ENCODE results near the gene ATP6V0A4.
"Not testable (repeated sequence)": the region's sequence is repeated elsewhere in the genome, so short reads cannot be mapped to it uniquely, and the experiment has no call there.

Gene ATP6V0A4

GRCh38 chr7:138727336-138728099, 70.5 kb downstream of the ATP6V0A4 start:
- no peaks in the 10 kb centered on the region for H3K4me1 Mint-ChIP-seq
- no peak for ATAC-seq (replicated peaks)
- no peak overlapping the region for H3K27ac Mint-ChIP-seq
- no peaks in the 10 kb centered on the region for H3K9me3 Mint-ChIP-seq
- no peak overlapping the region for H3K4me3 Mint-ChIP-seq
- DNase-seq = no peak
- H3K27me3 Mint-ChIP-seq = no peaks in the 10 kb centered on the region
- H3K36me3 Mint-ChIP-seq = no peaks in the 10 kb centered on the region

DNA sequence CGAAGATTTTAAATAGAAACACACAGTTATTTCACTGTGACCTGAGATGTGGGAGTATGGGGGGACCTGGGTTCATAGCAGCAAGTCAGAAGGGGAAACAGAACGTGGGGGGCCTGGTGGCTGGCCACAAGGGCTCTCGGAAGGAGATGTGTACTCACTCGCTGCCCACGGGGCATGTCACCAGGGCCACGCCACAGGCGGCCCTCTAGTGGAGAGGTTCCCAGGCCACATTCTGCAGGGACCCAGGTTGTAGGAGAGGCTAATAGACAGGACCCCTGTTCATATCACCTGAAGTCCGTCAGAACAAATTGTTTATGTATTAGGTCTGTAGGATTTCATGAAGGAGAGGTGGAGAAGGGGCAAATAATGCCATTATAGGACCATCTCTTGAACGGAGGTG, 71.7 kb downstream of the ATP6V0A4 start:
- H3K4me1 Mint-ChIP-seq = no peaks in the 10 kb centered on the region
- ATAC-seq (replicated peaks) (peak; percentile 34 to 39), DNase-seq (no peak)
- H3K27ac Mint-ChIP-seq = no peak overlapping the region
- no peaks in the 10 kb centered on the region for H3K36me3 Mint-ChIP-seq
- H3K27me3 Mint-ChIP-seq = no peaks in the 10 kb centered on the region
- H3K4me3 Mint-ChIP-seq = no peak overlapping the region
- H3K9me3 Mint-ChIP-seq = no peaks in the 10 kb centered on the region

DNA sequence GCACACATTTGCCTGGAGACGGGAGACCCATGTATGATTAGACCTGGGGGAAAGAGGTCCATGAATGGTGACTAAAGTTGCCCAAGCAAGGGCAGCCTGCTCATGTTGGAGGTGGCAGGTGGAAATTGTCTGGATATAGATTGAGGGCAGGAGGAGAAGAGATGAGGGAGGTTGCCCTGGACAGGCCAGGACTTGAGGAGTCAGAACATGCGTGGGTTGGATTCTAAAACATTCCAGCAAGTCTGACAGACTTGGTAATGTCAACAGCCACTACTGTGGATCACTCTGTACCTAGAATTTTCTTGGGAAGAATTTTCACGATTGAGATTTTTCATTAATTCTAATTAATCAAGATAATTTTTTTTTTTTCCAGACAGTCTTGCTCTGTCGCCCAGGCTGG, 77.7 kb downstream of the ATP6V0A4 start:
- H3K9me3 Mint-ChIP-seq = no peaks in the 10 kb centered on the region
- no peaks in the 10 kb centered on the region for H3K36me3 Mint-ChIP-seq
- ATAC-seq (replicated peaks) (no peak), DNase-seq (no peak)
- H3K27ac Mint-ChIP-seq = no peak overlapping the region
- H3K4me1 Mint-ChIP-seq = peaks cover 13 to 20% of the 10 kb centered on the region in 2 donors
- no peak overlapping the region for H3K4me3 Mint-ChIP-seq
- peaks cover 29 to 31% of the 10 kb centered on the region in 2 donors for H3K27me3 Mint-ChIP-seq

DNA sequence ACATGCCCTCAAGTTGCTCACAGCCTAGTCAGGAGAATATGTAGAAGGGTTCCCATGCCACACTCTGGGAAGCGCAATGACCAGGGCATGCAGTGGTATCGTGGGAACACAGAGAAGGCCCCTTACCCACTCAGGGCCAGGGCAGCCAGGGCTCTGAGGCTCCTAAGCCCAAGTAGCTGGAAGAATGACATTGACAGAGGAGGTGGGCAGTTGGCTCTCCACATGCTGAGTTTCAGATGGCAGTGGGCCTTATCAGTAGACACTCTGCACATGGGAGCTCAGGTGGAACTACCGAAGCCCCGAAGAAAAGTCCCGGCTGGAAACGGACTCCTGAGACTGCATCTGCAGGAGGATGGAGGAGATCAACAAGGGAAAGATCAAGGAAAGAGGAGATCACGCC, 81.1 kb downstream of the ATP6V0A4 start:
- ATAC-seq (replicated peaks) (no peak), DNase-seq (no peak)
- Mint-ChIP-seq H3K36me3 (no peaks in the 10 kb centered on the region), H3K27ac (no peak overlapping the region), H3K4me3 (no peak overlapping the region), H3K27me3 (peaks cover 33 to 37% of the 10 kb centered on the region in 2 donors), H3K9me3 (no peaks in the 10 kb centered on the region), H3K4me1 (peaks cover 13 to 20% of the 10 kb centered on the region in 2 donors)

- Mint-ChIP-seq H3K4me3 (no peak overlapping the region), H3K9me3 (no peaks in the 10 kb centered on the region), H3K4me1 (peaks cover 9 to 13% of the 10 kb centered on the region in 2 donors), H3K36me3 (no peaks in the 10 kb centered on the region), H3K27me3 (peaks cover 27 to 29% of the 10 kb centered on the region in 2 donors), H3K27ac (no peak overlapping the region)
- ATAC-seq (replicated peaks) = no peak
- DNase-seq = no peak
Measured at GRCh38 chr7:138713191-138713590, 84.8 kb downstream of the ATP6V0A4 start.

DNA sequence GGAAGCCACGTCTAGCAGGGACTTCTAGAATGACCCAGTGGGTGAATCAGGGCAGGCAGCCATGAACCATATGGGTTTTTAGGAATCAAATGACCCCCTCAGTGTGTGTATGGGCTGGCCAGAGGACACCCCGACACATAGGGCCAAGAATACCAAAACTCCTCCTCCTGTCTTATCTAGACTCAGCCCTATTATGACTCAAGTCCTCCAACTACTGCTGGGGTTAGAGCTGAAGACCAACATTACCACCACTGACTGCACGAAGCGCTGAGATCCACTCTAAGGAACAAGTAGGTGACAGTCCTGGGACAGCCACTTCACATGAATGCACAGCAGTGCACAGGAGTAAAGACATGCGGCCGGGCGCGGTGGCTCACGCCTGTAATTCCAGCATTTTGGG, 85.3 kb downstream of the ATP6V0A4 start:
- Mint-ChIP-seq H3K27me3 (peaks cover 22 to 24% of the 10 kb centered on the region in 2 donors), H3K36me3 (no peaks in the 10 kb centered on the region), H3K9me3 (no peaks in the 10 kb centered on the region), H3K4me3 (no peak overlapping the region), H3K4me1 (peaks cover 3 to 8% of the 10 kb centered on the region in 2 donors), H3K27ac (no peak overlapping the region)
- DNase-seq (no peak), ATAC-seq (replicated peaks) (no peak)

- Mint-ChIP-seq H3K27me3 (peaks cover 4 to 7% of the 10 kb centered on the region in 2 donors), H3K9me3 (no peaks in the 10 kb centered on the region), H3K4me3 (no peak overlapping the region), H3K36me3 (no peaks in the 10 kb centered on the region), H3K4me1 (no peaks in the 10 kb centered on the region), H3K27ac (no peak overlapping the region)
- no peak for ATAC-seq (replicated peaks)
- no peak for DNase-seq
Measured at GRCh38 chr7:138710536-138711385, 87.2 kb downstream of the ATP6V0A4 start.

GRCh38 chr7:138705167-138705566, 92.8 kb downstream of the ATP6V0A4 start:
- Mint-ChIP-seq H3K4me3 (no peak overlapping the region), H3K27me3 (peaks cover 0 to 4% of the 10 kb centered on the region in 2 donors), H3K27ac (no peak overlapping the region), H3K9me3 (no peaks in the 10 kb centered on the region), H3K36me3 (no peaks in the 10 kb centered on the region), H3K4me1 (peaks cover 0 to 5% of the 10 kb centered on the region in 2 donors)
- DNase-seq (no peak), ATAC-seq (replicated peaks) (no peak)

DNA sequence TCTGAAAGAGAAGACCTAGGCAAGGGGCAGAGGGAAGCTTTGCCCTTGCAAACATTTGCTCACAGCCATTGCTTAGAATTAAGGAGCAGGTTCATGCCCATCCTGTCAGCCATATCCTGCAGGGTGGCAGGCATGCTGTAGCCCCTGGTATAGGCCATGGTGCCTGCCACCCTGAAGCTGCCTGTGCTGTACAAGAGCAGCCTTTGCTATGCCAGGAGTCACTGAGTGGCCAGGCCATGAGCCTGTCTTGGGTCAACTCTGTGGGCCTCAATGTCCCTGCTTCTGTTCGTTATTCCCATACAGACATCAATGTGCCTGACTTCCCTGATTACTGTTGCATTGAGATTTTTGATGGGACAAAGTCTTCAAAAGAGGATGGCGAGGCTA, 96.5 kb downstream of the ATP6V0A4 start:
- DNase-seq = no peak
- peaks cover 0 to 5% of the 10 kb centered on the region in 2 donors for H3K4me1 Mint-ChIP-seq
- H3K4me3 Mint-ChIP-seq = no peak overlapping the region
- H3K36me3 Mint-ChIP-seq = no peaks in the 10 kb centered on the region
- no peak for ATAC-seq (replicated peaks)
- peaks cover 8 to 13% of the 10 kb centered on the region in 2 donors for H3K27me3 Mint-ChIP-seq
- no peaks in the 10 kb centered on the region for H3K9me3 Mint-ChIP-seq
- H3K27ac Mint-ChIP-seq = no peak overlapping the region

DNA sequence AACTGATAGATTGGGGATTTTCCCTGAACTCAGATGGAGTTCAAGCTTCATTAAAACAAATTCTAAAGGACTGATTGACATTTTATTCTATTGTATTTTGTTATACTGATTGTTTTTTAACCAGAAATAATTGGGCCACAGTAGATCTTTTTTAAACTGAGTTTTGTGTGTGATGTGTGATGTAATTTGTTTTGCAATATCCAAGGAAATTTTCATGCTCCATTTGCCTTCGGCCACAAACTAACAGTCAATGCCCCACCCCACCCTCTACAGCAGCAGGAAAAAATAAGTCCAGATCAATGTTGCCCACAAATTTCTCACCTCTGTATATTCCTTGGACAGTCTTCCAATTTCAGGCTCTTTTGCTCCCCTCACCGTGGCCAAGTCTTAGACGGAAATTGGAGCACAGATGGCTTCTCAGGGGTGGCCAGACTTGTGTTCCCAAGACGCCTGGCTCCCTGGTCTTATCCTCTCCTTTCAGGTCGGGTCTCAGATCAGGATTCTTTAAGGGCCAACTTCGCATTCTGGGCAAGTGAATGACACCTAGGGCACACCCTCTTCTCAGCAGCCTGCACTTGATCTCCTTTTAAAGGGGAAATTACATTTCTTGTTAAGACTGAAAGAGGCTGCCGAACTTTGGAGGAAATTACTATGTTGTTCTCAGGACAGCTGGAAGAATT, 97.0 kb downstream of the ATP6V0A4 start, which contains the start of gene SVOPL:
TSS of gene SVOPL (minus strand) at position 506 of the 680 bp plus-strand sequence. CDS start 22,317 bp downstream, outside the sequence.
- no peak within 1 kb of the TSS for H3K27ac Mint-ChIP-seq
- no peak for DNase-seq

GRCh38 chr7:138699661-138700060, 98.3 kb downstream of the ATP6V0A4 start:
- ATAC-seq (replicated peaks) (no peak), DNase-seq (no peak)
- H3K27me3 Mint-ChIP-seq = peaks cover 8 to 13% of the 10 kb centered on the region in 2 donors
- H3K4me3 Mint-ChIP-seq = no peak overlapping the region
- H3K9me3 Mint-ChIP-seq = peaks cover 3 to 5% of the 10 kb centered on the region in 2 donors
- no peaks in the 10 kb centered on the region for H3K4me1 Mint-ChIP-seq
- no peak overlapping the region for H3K27ac Mint-ChIP-seq
- H3K36me3 Mint-ChIP-seq = no peaks in the 10 kb centered on the region

More for the DNA sequence above, 97.0 kb downstream of the ATP6V0A4 start, which contains the start of gene SVOPL:
- H3K27me3 Mint-ChIP-seq = peaks cover 8 to 13% of the 10 kb centered on the region in 2 donors
- no peak within 1 kb of the TSS for H3K4me3 Mint-ChIP-seq
- H3K9me3 Mint-ChIP-seq = peaks cover 0 to 2% of the 10 kb centered on the region in 2 donors
- H3K36me3 Mint-ChIP-seq = no peaks in the 10 kb centered on the region
- H3K4me1 Mint-ChIP-seq = peaks cover 0 to 5% of the 10 kb centered on the region in 2 donors
- no peak for ATAC-seq (replicated peaks)

- Mint-ChIP-seq H3K9me3 (peaks cover 3 to 5% of the 10 kb centered on the region in 2 donors), H3K27me3 (peaks cover 8 to 13% of the 10 kb centered on the region in 2 donors), H3K4me1 (no peaks in the 10 kb centered on the region), H3K4me3 (no peak overlapping the region), H3K27ac (no peak overlapping the region), H3K36me3 (no peaks in the 10 kb centered on the region)
- ATAC-seq (replicated peaks) = no peak
- DNase-seq = no peak
Measured at GRCh38 chr7:138698281-138698680, 99.7 kb downstream of the ATP6V0A4 start.

GRCh38 chr7:138697535-138698182, 100.3 kb downstream of the ATP6V0A4 start:
- no peak for DNase-seq
- Mint-ChIP-seq H3K4me1 (no peaks in the 10 kb centered on the region), H3K4me3 (no peak overlapping the region), H3K27me3 (peaks cover 8 to 13% of the 10 kb centered on the region in 2 donors), H3K36me3 (no peaks in the 10 kb centered on the region), H3K27ac (no peak overlapping the region), H3K9me3 (peaks cover 3 to 5% of the 10 kb centered on the region in 2 donors)
- no peak for ATAC-seq (replicated peaks)

DNA sequence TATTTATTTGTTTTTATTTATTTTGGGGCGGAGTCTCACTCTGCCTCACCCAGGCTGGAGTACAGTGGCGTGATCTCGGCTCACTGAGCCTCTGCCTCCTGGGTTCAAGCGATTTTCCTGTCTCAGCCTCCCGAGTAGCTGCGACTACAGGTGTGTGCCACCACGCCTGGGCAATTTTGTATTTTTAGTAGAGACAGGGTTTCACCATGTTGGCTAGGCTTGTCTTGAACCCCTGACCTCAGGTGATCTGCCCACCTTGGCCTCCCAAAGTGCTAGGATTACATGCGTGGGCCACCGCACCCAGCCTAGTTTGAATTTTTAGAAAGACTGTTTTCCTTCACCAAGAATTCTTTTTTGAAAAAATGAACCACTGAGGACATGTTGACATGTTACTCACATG, 102.2 kb downstream of the ATP6V0A4 start:
- not testable (repeated sequence) for H3K27ac Mint-ChIP-seq; ATAC-seq (replicated peaks); H3K4me3 Mint-ChIP-seq; DNase-seq; H3K9me3 Mint-ChIP-seq; H3K36me3 Mint-ChIP-seq; H3K4me1 Mint-ChIP-seq
- H3K27me3 Mint-ChIP-seq = peaks cover 4 to 13% of the 10 kb centered on the region in 2 donors
